Measurements from ENCODE around the gene TMEM131.

GRCh38 chr2:97996679-97997078, 931 bp upstream of the TMEM131 start:
- TF ChIP-seq CTCF (IDR thresholded peaks at IDR 0.05) (no peak), POLR2A (IDR thresholded peaks at IDR 0.05) (no peak)
